ENCODE data around the gene LMBR1.

The LMBR1 gene

GRCh38 chr7:156693627-156694026, 199.4 kb downstream of the LMBR1 start:
- no peaks in the 10 kb centered on the region for H3K9me3 ChIP-seq (ENCODE audit: low read depth, low read length)
- TF ChIP-seq POLR2AphosphoS5 (IDR thresholded peaks at IDR 0.05; ENCODE audit: borderline replicate concordance, low read depth, low read length) (no peak), EZH2 (IDR thresholded peaks at IDR 0.05) (no peak), FOXP2 (optimal IDR thresholded peaks at IDR 0.05; ENCODE audit: control extremely low read depth, extremely low read length, insufficient read depth) (no peak)
- no peak overlapping the region for H3K27ac ChIP-seq
- no peaks in the 10 kb centered on the region for H3K36me3 ChIP-seq (ENCODE audit: insufficient read depth, low read length)
- no peak overlapping the region for H3K4me3 ChIP-seq
- DNase-seq (ENCODE audit: low read depth, low spot score) = no peak
- no peak overlapping the region for H3K9ac ChIP-seq (ENCODE audit: insufficient read length)

GRCh38 chr7:156692849-156693248, 200.1 kb downstream of the LMBR1 start:
- no peak for TF ChIP-seq EZH2 (IDR thresholded peaks at IDR 0.05)
- Histone ChIP-seq H3K9me3 (ENCODE audit: low read depth, low read length) (no peaks in the 10 kb centered on the region), H3K27ac (no peak overlapping the region), H3K4me3 (no peak overlapping the region), H3K9ac (ENCODE audit: insufficient read length) (no peak overlapping the region), H3K36me3 (ENCODE audit: insufficient read depth, low read length) (no peaks in the 10 kb centered on the region)
- DNase-seq (ENCODE audit: low read depth, low spot score) = no peak

GRCh38 chr7:156691764-156692163, 201.2 kb downstream of the LMBR1 start:
- H3K9ac ChIP-seq (ENCODE audit: insufficient read length) = no peak overlapping the region
- no peak for TF ChIP-seq EZH2 (IDR thresholded peaks at IDR 0.05)
- no peak for TF ChIP-seq FOXP2 (optimal IDR thresholded peaks at IDR 0.05; ENCODE audit: control extremely low read depth, extremely low read length, insufficient read depth)
- no peak for TF ChIP-seq POLR2AphosphoS5 (IDR thresholded peaks at IDR 0.05; ENCODE audit: borderline replicate concordance, low read depth, low read length)
- no peaks in the 10 kb centered on the region for H3K36me3 ChIP-seq (ENCODE audit: insufficient read depth, low read length)
- no peak overlapping the region for H3K27ac ChIP-seq
- H3K9me3 ChIP-seq (ENCODE audit: low read depth, low read length) = no peaks in the 10 kb centered on the region
- H3K4me3 ChIP-seq = no peak overlapping the region
- no peak for DNase-seq (ENCODE audit: low read depth, low spot score)

GRCh38 chr7:156684661-156685060, 208.3 kb downstream of the LMBR1 start:
- DNase-seq (ENCODE audit: low read depth, low spot score) = no peak
- Histone ChIP-seq H3K9ac (ENCODE audit: insufficient read length) (no peak overlapping the region), H3K27ac (no peak overlapping the region), H3K4me3 (no peak overlapping the region), H3K36me3 (ENCODE audit: insufficient read depth, low read length) (0 out of 2 replicates have a peak, but pooled peaks cover 3% of the 10 kb centered on the region), H3K9me3 (ENCODE audit: low read depth, low read length) (no peaks in the 10 kb centered on the region)
- no peak for TF ChIP-seq EZH2 (IDR thresholded peaks at IDR 0.05)
- no peak for TF ChIP-seq POLR2AphosphoS5 (IDR thresholded peaks at IDR 0.05; ENCODE audit: borderline replicate concordance, low read depth, low read length)
- TF ChIP-seq FOXP2 (optimal IDR thresholded peaks at IDR 0.05; ENCODE audit: control extremely low read depth, extremely low read length, insufficient read depth) = no peak

DNA sequence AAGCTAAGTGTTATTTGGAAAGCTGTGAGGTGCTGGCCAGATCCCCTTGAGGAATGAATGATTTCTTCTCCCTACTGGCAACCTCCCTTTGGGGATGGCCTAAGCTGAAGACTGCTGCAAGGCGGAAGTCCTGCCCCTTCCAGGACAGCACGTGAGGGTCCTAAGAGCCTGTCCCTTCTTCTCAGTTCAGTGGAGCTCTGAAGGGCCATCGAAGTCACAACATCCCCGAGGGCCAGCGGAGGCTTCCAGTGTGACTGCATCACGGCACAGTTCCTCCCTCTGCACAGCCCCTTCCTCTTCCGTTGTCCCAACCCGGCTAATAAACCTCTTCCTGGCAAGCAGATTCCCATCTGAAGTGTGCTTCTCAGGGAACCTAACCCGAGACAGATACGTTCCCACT, 208.7 kb downstream of the LMBR1 start:
- no peak overlapping the region for H3K4me3 ChIP-seq
- TF ChIP-seq EZH2 (IDR thresholded peaks at IDR 0.05) (no peak), POLR2AphosphoS5 (IDR thresholded peaks at IDR 0.05; ENCODE audit: borderline replicate concordance, low read depth, low read length) (no peak), FOXP2 (optimal IDR thresholded peaks at IDR 0.05; ENCODE audit: control extremely low read depth, extremely low read length, insufficient read depth) (no peak)
- no peak overlapping the region for H3K27ac ChIP-seq
- H3K9me3 ChIP-seq (ENCODE audit: low read depth, low read length) = no peaks in the 10 kb centered on the region
- DNase-seq (ENCODE audit: low read depth, low spot score) = no peak
- H3K36me3 ChIP-seq (ENCODE audit: insufficient read depth, low read length) = 0 out of 2 replicates have a peak, but pooled peaks cover 3% of the 10 kb centered on the region
- H3K9ac ChIP-seq (ENCODE audit: insufficient read length) = no peak overlapping the region

- no peaks in the 10 kb centered on the region for H3K9me3 ChIP-seq (ENCODE audit: low read depth, low read length)
- no peak overlapping the region for H3K27ac ChIP-seq
- H3K9ac ChIP-seq (ENCODE audit: insufficient read length) = no peak overlapping the region
- no peak overlapping the region for H3K4me3 ChIP-seq
- no peak for DNase-seq (ENCODE audit: low read depth, low spot score)
- no peak for TF ChIP-seq FOXP2 (optimal IDR thresholded peaks at IDR 0.05; ENCODE audit: control extremely low read depth, extremely low read length, insufficient read depth)
- 0 out of 2 replicates have a peak, but pooled peaks cover 3% of the 10 kb centered on the region for H3K36me3 ChIP-seq (ENCODE audit: insufficient read depth, low read length)
Observed at GRCh38 chr7:156682928-156683327, 210.1 kb downstream of the LMBR1 start.

- Histone ChIP-seq H3K4me3 (no peak overlapping the region), H3K27ac (no peak overlapping the region), H3K9ac (ENCODE audit: insufficient read length) (no peak overlapping the region), H3K36me3 (ENCODE audit: insufficient read depth, low read length) (0 out of 2 replicates have a peak, but pooled peaks cover 3% of the 10 kb centered on the region), H3K9me3 (ENCODE audit: low read depth, low read length) (no peaks in the 10 kb centered on the region)
- DNase-seq (ENCODE audit: low read depth, low spot score) = no peak
- TF ChIP-seq POLR2AphosphoS5 (IDR thresholded peaks at IDR 0.05; ENCODE audit: borderline replicate concordance, low read depth, low read length) (no peak), FOXP2 (optimal IDR thresholded peaks at IDR 0.05; ENCODE audit: control extremely low read depth, extremely low read length, insufficient read depth) (no peak), EZH2 (IDR thresholded peaks at IDR 0.05) (no peak)
Observed at GRCh38 chr7:156680281-156680680, 212.7 kb downstream of the LMBR1 start.

- DNase-seq (ENCODE audit: low read depth, low spot score) = no peak
- no peaks in the 10 kb centered on the region for H3K36me3 ChIP-seq (ENCODE audit: insufficient read depth, low read length)
Observed at GRCh38 chr7:156677374-156678054, 215.5 kb downstream of the LMBR1 start.

GRCh38 chr7:156676263-156676662, 216.7 kb downstream of the LMBR1 start:
- Histone ChIP-seq H3K9ac (ENCODE audit: insufficient read length) (no peak overlapping the region), H3K4me3 (no peak overlapping the region), H3K9me3 (ENCODE audit: low read depth, low read length) (no peaks in the 10 kb centered on the region), H3K27ac (no peak overlapping the region), H3K36me3 (ENCODE audit: insufficient read depth, low read length) (no peaks in the 10 kb centered on the region)
- DNase-seq (ENCODE audit: low read depth, low spot score) = no peak
- TF ChIP-seq POLR2AphosphoS5 (IDR thresholded peaks at IDR 0.05; ENCODE audit: borderline replicate concordance, low read depth, low read length) (no peak), EZH2 (IDR thresholded peaks at IDR 0.05) (no peak), FOXP2 (optimal IDR thresholded peaks at IDR 0.05; ENCODE audit: control extremely low read depth, extremely low read length, insufficient read depth) (no peak)

More at GRCh38 chr7:156677374-156678054, 215.5 kb downstream of the LMBR1 start:
- no peak overlapping the region for H3K9ac ChIP-seq (ENCODE audit: insufficient read length)
- H3K27ac ChIP-seq = no peak overlapping the region
- no peak for TF ChIP-seq EZH2 (IDR thresholded peaks at IDR 0.05)
- no peak for TF ChIP-seq POLR2AphosphoS5 (IDR thresholded peaks at IDR 0.05; ENCODE audit: borderline replicate concordance, low read depth, low read length)
- TF ChIP-seq FOXP2 (optimal IDR thresholded peaks at IDR 0.05; ENCODE audit: control extremely low read depth, extremely low read length, insufficient read depth) = no peak
- H3K9me3 ChIP-seq (ENCODE audit: low read depth, low read length) = no peaks in the 10 kb centered on the region
- no peak overlapping the region for H3K4me3 ChIP-seq

Data from SK-N-MC (cell line).